ENCODE measurements around the gene ADRA2A.

Gene ADRA2A

DNA sequence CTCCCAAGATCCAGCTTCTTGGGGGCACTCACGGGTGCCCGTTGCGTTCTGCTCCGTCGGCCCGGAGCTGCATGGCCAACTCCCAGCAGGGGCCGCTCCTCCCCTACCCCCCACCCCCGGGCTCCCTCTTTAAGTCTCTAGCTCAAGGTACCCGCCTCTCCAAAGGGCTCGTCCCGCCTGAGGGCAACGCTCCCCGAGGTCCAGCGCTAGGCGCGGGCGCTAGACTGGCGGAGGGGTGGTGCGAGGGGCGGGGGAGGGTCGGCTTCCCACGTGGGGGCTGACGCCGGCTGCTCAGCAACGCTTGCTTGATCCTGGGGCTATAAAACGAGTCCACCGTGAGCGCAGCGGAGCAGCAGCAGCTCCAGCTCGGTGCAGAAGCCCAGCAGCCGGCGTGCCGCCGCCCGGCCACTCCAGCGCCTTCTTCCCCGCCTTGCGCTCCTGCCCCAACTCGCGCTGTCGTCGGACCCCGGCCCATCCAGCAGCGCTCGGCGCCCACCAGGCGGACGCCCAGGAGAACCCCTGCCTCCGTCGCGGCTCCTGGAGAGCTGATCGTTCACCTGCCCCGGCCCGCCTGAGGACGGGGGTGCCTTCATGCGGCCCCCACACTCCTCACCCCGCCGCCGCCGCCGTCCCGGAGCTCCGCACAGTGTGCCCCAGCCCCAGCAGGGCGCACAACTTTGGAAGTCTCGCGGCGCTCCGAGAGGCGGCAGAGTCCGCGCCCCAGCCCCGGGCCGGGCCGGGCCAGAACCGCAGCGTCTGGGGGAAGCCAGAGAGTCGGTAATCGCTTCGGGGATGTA is at the start of gene ADRA2A:
Gene ADRA2A, plus strand, starts transcription at position 348 of the 797 bp plus-strand sequence. CDS start 968 bp downstream, outside the sequence.
- peak; percentile 42 for DNase-seq

DNA sequence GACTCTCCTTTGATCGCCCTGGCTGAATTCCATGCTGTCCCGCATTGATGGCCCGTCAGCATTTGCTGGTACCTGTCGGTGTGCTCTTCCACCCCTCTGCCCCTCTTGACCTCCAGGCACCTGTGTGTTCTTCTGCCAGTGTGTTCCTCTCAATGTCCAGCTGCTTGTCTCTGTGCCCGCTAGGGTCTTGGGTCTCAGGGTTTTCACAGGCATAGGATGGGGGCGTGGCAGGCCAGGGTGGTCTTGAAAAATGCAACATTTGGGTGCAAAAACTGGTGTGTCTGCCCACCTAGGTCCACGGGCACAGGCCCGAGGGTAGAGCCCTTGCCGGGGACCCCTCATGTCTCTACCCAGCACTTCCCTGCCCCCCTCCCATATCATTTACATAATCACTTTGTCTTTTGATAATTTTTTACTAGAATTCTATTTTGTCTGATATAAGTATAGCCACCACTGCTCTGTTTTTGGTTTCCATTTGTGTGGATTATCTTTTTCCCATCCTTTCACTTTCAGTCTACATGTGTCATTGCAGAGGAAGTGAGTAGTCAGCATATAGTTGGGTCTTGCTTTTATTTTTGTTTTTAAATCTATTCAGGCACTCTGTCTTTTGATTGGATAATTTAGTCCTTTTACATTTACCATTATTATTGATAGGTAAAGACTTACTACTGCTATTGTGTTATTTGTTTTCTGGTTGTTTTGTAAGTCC is 46.6 kb upstream of the ADRA2A start:
- no peak for DNase-seq

DNA sequence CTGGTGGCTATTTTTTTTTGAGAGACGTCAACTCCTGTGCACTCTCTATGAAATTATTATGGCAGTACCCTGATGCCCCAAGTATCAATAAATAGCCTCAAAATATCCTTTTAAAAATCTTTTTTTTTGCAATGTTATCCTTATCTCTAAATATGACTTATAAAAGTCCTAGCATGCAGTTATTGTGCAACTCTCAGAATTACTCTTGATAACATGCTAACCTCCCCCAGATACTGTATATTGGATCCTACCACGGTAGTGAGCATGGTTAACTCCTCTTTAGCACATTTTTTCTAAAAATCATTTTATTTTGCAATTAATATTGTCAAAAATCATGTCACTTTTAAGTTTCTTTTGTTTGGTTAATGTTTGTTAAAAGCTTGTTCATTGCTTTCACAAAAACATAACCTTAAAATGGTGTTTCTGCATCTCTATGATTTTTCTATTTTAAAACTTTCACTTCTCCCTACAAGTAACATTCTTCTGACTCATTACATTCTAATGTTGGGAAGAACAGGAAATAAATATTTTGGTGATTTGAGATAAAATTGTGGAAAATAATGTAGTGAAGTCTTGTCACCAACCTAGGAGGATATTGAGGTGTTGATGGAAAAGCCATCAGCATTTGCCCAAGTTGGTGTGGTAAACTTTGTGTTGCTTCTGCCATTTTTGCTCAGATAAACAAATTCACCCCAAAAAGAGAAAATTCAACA is 42.1 kb upstream of the ADRA2A start:
- no peak for DNase-seq

DNA sequence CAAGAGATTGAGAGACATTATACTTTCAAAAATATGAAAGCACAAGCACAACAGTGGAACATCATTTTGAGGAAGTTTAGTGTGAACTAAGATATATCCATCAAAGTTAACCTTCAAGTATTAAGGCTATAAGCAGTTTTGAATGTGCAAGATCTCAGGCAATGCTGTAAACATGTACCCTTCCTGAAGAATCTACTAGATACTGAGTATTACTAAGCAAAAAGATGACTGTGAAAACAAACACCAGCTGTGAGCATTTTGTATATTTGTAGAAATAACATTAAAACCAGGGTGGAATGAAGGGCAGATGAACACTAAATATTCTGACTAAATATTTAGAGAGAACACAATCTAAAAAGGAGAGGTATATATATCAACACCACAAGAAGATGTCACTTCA is 41.3 kb upstream of the ADRA2A start:
- no peak for DNase-seq

DNA sequence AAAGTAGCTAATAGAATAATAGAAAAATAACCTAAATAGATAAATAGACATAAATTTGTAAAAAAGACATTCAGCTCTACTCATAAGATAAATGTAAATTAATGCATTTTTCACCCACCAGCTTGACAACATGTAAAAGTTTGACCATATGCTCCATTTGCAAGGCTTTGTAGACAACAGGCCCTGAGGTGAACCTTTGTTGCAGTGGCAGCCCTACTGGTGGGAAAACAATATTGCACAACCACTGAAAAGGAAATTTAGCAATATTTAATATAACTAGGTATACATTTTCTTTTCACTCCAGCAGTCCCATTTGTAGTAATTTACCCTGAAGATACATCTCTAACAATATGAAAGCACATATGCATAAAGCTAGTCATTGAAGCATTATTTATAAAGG is 39.0 kb upstream of the ADRA2A start:
- no peak for DNase-seq

DNA sequence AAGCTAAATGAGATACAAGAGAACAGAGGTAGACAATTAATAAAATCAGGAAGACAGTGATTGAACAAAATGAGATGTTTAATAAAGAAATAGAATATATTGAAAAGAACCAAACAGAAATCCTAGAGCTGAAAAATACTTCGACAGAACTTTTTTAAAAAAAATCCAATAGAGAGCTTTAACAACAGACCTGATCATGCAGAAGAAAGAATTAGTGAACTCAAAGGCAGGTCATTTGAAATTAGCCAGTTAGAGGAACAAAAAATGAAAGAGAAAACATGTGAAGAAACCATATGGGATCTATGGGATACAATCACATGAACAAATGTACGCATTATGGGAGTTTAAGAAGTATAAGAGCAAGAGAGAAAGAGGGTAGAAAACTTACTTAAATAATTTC is 37.3 kb upstream of the ADRA2A start:
- no peak for DNase-seq

DNA sequence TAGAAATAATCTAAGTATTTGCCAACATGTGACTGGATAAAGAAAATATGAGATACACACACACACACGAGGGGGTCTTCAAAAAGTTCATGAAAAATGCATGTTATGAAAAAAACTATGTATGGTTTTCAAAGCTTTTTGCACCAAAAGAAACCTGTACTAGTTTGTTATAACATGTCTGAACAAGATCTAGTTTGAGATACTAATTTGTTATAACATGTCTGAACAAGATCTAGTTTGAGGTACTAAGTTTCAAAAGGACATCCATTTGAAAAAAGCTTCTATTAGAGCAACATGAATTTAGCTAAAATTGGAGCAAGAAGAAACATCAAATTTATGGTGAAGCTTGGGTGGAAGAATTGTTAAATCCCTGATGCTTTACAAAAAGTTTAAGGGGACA is 19.8 kb upstream of the ADRA2A start:
- DNase-seq, result no peak

DNA sequence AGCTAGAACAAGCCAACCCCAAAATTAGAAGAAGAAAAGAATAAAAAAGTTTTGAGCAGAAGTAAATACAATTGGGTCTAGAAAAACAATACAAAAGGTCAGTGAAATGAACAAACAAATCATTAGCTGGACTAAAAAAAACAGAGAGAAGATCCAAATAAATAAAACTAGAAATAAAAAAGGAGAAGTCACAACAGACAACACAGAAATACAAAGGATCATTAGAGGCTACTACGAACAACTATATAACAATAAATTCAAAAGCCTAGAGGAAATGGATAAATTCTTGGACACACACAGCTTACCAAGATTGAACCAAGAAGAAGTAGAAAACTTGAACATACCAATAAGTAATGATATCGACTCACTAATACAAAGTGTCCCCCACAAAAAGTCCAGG is 13.4 kb upstream of the ADRA2A start:
- no peak for DNase-seq

DNA sequence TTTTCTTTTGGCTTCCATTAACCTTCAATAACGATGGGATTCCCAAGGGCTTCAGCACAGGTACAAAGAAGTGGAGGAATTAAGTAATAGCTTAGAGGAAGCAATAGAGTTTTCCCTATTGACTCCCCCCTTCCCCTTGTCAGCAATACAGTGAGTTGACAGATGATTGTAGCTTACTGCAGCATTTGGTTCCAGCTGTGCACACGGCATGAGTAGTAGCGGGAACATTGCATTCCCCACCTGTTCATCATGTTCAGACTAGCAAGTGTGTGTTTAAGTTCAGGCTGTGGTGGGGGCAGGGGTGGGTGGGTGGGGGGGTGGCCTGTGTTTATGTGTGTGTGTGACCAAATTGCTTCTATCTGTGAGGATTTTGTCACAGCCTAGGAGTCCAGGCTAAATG is 4.6 kb upstream of the ADRA2A start:
- DNase-seq, result no peak

DNA sequence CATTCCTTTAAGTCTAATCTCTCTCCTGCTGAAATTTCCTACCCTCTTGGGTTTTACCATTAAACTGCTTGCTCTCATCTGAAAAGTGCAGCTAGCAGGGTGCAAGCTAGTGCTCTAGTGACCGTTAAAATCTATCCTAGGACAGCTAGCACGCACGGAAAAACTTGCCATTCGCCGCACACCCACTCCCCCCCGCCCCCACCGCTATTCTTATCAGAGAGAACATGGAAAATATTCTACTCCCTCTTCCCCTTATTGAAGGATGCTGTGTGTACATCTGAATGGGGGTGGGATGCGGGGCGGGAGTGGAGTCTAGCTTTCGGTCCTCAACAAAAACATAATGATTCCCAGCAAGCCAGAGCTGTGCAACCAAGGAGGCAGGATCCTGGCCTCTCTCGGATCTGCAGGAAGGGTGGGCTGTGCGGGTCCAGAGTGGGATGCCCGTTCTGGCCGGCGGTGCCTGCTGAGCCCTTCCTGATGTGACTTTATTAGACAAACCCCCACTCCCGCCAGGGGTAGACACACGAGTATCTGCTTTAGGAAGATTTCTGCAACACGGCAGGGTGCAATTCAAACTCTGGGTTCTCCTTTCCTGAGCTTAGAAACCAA is 1.1 kb upstream of the ADRA2A start:
- DNase-seq, result no peak

DNA sequence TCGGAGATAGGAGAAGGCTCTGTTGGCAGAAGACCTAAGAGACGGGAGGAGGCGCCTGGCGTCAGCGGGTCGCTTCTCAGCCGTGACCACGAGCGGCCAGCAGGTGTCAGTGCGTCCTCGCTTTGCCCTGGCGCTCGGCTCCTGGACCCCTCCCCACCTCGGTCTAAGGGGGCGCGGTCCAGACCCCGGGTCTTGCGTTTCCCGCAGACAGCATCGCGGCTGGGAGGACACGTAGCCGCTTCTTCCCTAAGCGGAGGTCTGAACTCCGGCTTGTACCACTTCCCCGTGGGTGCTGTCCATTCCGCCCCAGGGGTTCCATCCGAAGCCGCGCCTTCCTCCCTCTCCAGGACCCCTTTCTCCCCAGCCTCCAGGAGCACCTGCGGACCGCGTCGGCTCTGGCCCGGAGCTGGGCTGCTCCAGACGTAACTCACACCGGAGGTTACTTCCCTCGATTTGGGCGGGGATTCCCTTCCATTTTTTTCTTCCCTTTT is 593 bp upstream of the ADRA2A start:
- DNase-seq, result peak; percentile 42

DNA sequence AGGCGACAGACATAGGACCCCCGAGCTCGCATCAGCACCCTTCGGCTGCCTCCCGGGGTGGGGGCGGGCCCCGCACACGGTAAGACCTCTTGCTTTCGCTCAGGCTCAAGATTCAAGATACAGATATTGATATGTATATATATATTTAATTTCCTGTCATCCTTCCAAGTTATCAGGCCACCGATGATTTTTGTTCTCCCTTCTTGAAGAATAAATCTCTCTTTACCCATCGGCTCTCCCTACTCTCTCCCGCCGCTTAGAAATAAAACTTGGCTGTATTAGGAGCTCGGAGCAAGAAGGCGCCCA is 603 bp downstream of the ADRA2A start:
- no peak for DNase-seq

DNA sequence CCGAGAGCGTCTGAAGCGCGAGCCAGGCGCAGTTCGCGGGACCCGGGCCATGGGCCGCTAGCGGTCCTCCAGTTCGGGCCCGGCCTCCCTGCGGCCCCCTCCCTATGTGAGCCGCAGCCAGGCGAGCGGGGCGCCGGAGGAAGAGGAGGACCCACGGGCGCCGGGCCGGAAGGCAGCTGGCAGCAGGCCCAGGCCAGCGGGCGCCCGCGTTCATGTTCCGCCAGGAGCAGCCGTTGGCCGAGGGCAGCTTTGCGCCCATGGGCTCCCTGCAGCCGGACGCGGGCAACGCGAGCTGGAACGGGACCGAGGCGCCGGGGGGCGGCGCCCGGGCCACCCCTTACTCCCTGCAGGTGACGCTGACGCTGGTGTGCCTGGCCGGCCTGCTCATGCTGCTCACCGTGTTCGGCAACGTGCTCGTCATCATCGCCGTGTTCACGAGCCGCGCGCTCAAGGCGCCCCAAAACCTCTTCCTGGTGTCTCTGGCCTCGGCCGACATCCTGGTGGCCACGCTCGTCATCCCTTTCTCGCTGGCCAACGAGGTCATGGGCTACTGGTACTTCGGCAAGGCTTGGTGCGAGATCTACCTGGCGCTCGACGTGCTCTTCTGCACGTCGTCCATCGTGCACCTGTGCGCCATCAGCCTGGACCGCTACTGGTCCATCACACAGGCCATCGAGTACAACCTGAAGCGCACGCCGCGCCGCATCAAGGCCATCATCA is 1.1 kb downstream of the ADRA2A start:
- no peak for DNase-seq

DNA sequence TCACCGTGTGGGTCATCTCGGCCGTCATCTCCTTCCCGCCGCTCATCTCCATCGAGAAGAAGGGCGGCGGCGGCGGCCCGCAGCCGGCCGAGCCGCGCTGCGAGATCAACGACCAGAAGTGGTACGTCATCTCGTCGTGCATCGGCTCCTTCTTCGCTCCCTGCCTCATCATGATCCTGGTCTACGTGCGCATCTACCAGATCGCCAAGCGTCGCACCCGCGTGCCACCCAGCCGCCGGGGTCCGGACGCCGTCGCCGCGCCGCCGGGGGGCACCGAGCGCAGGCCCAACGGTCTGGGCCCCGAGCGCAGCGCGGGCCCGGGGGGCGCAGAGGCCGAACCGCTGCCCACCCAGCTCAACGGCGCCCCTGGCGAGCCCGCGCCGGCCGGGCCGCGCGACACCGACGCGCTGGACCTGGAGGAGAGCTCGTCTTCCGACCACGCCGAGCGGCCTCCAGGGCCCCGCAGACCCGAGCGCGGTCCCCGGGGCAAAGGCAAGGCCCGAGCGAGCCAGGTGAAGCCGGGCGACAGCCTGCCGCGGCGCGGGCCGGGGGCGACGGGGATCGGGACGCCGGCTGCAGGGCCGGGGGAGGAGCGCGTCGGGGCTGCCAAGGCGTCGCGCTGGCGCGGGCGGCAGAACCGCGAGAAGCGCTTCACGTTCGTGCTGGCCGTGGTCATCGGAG is 1.8 kb downstream of the ADRA2A start:
- no peak for DNase-seq

DNA sequence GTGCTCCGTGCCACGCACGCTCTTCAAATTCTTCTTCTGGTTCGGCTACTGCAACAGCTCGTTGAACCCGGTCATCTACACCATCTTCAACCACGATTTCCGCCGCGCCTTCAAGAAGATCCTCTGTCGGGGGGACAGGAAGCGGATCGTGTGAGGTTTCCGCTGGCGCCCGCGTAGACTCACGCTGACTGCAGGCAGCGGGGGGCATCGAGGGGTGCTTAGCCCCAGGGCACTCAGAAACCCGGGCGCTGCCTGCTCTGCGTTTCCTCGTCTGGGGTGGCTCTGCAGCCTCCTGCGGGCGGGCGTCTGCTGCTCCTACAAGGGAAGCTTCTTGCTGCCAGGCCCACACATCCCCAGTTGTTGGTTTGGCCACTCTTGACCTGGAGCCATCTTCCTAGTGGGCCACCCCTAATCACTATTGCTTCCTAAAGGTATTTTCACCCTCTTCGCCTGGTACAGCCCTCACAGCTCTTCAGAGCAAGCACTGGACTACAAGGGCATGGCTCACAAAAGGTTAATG is 2.5 kb downstream of the ADRA2A start:
- DNase-seq, result no peak

DNA sequence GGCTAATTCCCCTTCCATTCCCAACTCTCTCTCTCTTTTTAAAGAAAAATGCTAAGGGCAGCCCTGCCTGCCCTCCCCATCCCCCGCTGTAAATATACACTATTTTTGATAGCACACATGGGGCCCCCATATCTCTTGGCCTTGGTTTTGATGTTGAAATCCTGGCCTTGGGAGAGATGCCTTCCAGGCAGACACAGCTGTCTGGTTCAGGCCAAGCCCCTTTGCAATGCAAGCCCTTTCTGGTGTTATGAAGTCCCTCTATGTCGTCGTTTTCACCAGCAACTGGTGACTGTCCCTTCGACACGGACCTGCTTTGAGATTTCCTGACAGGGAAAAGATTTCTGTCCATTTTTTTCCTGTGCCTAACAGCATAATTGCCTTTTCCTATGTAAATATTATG is 3.0 kb downstream of the ADRA2A start:
- DNase-seq, result no peak

DNA sequence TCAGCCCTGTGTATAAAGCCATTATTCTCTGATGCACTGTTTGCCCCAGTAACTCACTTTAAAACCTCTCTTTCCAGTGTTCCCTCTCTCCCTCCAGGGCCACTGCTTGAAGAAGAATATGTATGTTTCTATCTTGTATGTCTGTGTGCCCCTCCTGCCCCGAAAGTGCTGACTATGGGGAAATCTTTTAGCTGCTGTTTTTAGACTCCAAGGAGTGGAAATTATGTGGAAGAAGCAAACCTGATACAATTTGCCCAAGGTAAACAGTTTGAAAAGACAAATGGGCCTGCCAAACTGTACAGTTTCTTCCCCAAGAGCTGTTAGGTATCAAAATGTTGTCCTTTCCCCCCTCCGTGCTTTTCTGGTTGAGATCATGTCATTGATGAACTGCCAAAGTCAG is 3.4 kb downstream of the ADRA2A start:
- DNase-seq, result no peak

DNA sequence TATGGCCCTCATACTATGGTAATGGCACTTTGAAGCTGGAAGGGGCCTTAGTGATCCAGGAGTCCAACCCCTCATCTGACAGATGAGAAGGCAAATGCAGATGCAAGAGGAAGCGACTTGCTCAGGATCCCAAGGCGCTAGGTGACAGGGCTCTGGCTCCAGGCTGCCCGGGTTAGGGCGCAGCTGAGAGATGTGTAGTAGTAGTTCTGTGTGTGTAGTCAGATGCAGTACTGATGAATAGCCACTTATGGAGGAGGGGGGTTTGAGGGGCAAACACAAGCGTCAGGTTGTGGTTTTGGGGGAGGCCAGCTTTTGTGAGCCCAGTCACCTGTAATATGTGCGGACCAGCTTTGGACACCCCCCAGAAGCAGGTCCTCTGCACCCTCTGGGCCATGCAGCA is 4.8 kb downstream of the ADRA2A start:
- no peak for DNase-seq

DNA sequence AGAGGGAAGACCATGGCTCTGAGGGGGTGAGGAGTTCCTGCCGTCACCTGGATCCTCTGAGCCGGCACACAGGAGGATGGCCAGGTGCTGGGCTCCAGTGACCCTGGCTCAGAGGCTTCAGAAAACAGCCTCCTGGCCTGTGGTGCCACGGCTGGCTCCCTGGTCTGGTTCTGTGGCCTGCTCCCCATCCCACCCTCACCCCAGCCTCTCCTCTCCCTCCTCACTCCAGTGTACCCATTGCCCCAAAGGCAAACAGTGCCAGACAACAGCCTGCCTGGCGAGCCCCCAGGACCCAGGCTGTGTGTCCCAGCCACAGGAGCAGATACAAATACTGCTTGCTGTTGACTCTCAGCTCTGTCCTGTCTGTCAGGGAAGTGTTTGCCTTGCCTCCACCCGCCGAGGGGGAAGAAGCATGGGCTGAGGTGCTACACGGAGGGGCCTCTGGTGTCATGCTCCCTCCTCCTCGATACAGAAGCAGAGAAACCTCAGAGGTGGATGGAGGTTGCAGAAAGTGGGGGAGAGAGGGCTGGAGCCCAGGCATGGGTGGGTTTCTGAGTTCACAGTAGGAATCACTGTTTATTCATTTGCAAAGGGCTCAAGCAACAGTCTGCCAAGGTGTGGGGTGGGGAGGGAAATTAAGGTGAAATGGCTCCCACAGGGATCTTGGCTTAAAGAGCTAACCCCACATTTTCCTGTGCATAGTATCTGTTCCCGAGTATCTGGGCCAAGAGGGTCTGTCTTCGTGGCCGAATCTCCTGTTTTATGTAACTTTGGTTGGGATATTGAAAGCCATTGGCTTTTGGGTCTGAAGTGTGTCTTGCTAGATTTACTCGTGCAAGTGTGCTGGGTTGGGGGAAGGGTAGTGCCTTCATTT is 5.5 kb downstream of the ADRA2A start:
- no peak for DNase-seq

DNA sequence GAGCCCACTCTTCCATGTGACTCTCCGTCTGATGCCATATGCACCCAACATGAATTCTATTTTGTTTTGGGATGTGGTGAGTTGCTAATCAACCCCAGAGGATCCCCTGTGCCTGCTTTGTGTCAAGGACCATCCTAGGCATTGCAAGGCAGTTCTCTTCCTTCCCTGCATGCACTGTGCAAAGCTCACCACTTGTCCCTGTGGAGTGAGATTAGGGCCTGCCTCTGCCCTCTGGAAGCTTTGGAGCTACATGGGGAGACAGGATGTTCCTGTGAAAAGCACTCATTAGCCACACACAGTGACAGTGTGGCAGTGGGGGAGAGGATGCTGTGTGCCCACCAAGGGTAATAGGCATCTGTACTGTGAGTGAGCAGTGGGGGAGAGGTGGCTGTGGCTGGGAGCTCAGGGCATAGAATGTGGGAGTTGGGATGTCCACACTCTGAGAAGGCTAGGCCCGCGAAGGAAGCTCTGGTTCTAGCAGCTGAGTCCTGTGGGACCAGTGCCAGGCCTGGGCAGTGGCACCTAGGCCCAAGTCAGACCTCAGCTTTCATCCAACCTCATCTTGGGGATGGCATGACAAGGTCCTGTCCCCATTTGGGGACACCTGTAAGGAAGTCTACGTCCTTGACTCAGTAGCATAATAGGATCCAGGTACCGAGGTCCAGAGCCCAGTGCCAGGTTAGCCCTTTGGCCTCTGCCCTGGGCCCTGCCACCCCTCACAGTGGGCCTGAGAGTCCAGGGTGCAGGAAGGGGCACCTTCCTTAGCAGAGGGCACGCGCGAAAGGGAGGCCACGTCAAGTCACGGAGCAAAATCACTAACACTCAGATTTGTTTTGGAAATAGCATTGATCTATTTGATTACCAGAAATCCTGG is 6.6 kb downstream of the ADRA2A start:
- DNase-seq, result no peak

Data from NCI-H748 treated with DMSO at 0.1 percent for 48 hours (cell line).